ENCODE measurements around the gene CAMK2A.

DNA sequence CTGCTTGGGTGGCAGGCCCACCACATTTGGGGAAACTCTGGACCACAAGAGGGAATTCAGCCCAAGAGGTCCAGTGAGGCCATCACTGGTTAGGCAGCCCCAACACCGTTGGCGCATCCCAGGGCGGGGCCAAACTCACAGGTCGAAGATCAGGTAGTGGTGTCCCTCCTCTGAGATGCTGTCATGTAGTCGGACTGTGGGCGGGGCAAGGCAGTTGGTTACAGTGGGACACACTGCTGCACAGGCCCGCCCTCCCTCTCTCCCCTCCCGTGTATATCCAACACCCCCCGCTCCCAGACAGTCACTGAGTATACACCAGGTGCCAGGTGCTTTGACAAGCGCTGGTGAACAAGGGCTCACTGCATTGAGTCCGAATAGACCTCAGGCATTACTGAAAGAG lies 32.1 kb downstream of the CAMK2A start:
- TF ChIP-seq CTCF (IDR thresholded peaks at IDR 0.05; ENCODE audit: low read depth, low read length, poor library complexity, severe bottlenecking) (no peak), EZH2phosphoT487 (IDR thresholded peaks at IDR 0.05; ENCODE audit: borderline replicate concordance, low read length) (no peak)
